Fibroblast of lung (primary cell): ENCODE data around the gene TLR10.

Source experiments
- CTCF ChIP-seq, 2 donors: IDR thresholded peaks in 1 of 2; conservative IDR thresholded peaks in 1 of 2; 1 replicate in 1 of 2; 2 replicates in 1 of 2; pipeline ENCODE4 v1.5.1; 2011 to 2012; ENCODE audit warnings: low read length in 2 of 2, control low read depth in 1 of 2, inconsistent platforms in 1 of 2, low read depth in 1 of 2, mild to moderate bottlenecking in 1 of 2
- EZH2 ChIP-seq: IDR thresholded peaks from 2 replicates; pipeline ENCODE4 v1.5.1; 2012; ENCODE audit warnings: low read length, control low read depth, mild to moderate bottlenecking; ENCODE audit errors: missing control alignments

GRCh38 chr4:38819569-38819968 is 36.8 kb upstream of the TLR10 start:
- TF ChIP-seq CTCF (conservative IDR thresholded peaks at IDR 0.05 in 1 of 2, IDR thresholded peaks at IDR 0.05 in 1 of 2; ENCODE audit: low read depth in 1 of 2, low read length in 2 of 2) (no peak), EZH2 (no peak)
